Body of pancreas (tissue), 4 donors: ENCODE results near the gene NGFR.

Experiments used
- CTCF ChIP-seq, 7 experiments: fragments of 450-650 bp in 4 of 7; fragments of 200-600 bp in 3 of 7; sonication (generic) in 3 of 7; IDR thresholded peaks; one replicate each; pipeline ENCODE4 v1.5.1; 2016 to 2019; ENCODE audit warnings: antibody characterized with exemption in 7 of 7
- POLR2A ChIP-seq, 3 donors: fragments of 450-650 bp; IDR thresholded peaks; one replicate each; pipeline ENCODE4 v1.6.1; 2016; ENCODE audit warnings: antibody characterized with exemption in 3 of 3, mild to moderate bottlenecking in 2 of 3

- TF ChIP-seq POLR2A (IDR thresholded peaks at IDR 0.05), result no peak
- no peak for TF ChIP-seq CTCF (IDR thresholded peaks at IDR 0.05)
These were observed 7.9 kb upstream of the NGFR start for GRCh38 chr17:49487183-49487582.
